GM19324 (cell line): ENCODE results near the gene CSNK2A1.
"Not testable (repeated sequence)": the region's sequence is repeated elsewhere in the genome, so short reads cannot be mapped to it uniquely, and the experiment has no call there.

Experiments used
- ATAC-seq: cut with Tn5 transposase; IDR thresholded peaks from one replicate; pipeline ENCODE4 v1.9.1; 2021; ENCODE audit warnings: mild to moderate bottlenecking, moderate library complexity; ENCODE audit not compliant: unreplicated experiment, low FRiP score

The CSNK2A1 gene

GRCh38 chr20:497979-498378 is 45.6 kb downstream of the CSNK2A1 start:
- ATAC-seq: no peak

- ATAC-seq: no peak
Observed at GRCh38 chr20:496126-496696, 47.4 kb downstream of the CSNK2A1 start.

- ATAC-seq: no peak
Observed at GRCh38 chr20:492159-492558, 51.4 kb downstream of the CSNK2A1 start.

- no peak for ATAC-seq
Observed at GRCh38 chr20:487655-488054, 55.9 kb downstream of the CSNK2A1 start.

GRCh38 chr20:483815-484644 is 59.6 kb downstream of the CSNK2A1 start:
- no peak for ATAC-seq

- ATAC-seq: no peak
Observed at GRCh38 chr20:481167-481566, 62.4 kb downstream of the CSNK2A1 start.

GRCh38 chr20:480044-480443 is 63.5 kb downstream of the CSNK2A1 start:
- ATAC-seq: no peak

GRCh38 chr20:479487-479886 is 64.1 kb downstream of the CSNK2A1 start:
- ATAC-seq: no peak

- ATAC-seq: no peak
Observed at GRCh38 chr20:478949-479429, 64.6 kb downstream of the CSNK2A1 start.

GRCh38 chr20:478010-478948 is 65.3 kb downstream of the CSNK2A1 start:
- ATAC-seq: no peak

GRCh38 chr20:476561-477249 is 66.9 kb downstream of the CSNK2A1 start:
- not testable (repeated sequence) for ATAC-seq

GRCh38 chr20:475463-476357 is 67.9 kb downstream of the CSNK2A1 start:
- no peak for ATAC-seq

- no peak for ATAC-seq
Observed at GRCh38 chr20:474581-474980, 69.0 kb downstream of the CSNK2A1 start.

- ATAC-seq: no peak
Observed at GRCh38 chr20:472889-473292, 70.7 kb downstream of the CSNK2A1 start.

- ATAC-seq: no peak
Observed at GRCh38 chr20:472137-472846, 71.3 kb downstream of the CSNK2A1 start.

- no peak for ATAC-seq
Observed at GRCh38 chr20:469746-470490, 73.7 kb downstream of the CSNK2A1 start.

- ATAC-seq: no peak
Observed at GRCh38 chr20:467755-468154, 75.8 kb downstream of the CSNK2A1 start.
